ENCODE results near the gene RAE1. TPM values are rescaled to one million over a fixed set of nuclear protein-coding genes. Genes with fewer than 3 reads are reported as not detected.

Gene RAE1
- total RNA-seq, 1 donor from 2014 or later = 13.8 TPM

DNA sequence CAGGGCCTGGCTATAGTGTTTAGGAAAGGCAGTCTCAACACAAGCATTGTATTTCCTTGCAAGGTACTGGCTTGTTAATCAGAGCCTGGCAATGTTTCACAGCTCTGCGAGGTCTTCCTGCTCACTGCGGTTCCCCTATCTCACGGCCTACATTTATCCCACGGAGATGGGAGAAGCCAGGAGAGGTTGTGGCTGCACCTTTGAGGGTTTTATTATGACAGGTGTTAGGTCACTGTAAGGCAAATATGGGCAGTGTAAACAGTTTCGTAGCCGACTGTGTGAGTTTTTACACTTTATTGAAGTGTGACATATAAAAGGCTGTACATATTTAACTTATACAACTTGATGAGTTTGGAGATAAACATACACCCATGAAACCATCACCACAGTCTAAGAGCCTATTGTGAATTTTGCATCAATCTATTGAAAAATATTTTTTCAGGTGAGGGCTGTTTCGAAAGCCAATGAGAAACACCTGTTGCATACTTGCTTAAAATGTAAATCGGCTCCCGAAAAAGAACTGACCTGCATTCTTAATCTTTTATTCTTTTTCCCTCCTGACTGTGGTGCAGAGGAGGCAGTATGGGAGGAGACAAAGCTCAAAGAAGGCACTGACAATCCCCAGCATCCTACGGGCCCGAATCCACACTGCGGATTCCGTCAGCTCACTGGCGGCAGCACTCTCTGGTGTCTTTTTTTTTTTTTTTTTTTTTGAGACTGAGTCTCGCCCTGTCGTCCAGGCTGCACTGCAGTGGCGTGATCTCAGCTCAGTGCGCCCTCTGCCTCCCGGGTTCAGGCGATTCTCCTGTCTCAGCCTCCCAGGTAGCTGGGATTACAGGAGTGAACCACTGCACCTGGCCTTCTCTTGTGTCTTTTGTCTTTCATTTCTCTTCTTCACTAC, 32.6 kb downstream of the RAE1 start:
- intact Hi-C loops (cut with DNase I) = loop anchor here (10.0 kb wide), 1 partner anchor 821 kb away; no protein-coding TSS in a partner anchor
- DNase-seq (ENCODE audit: low spot score) = no peak

DNA sequence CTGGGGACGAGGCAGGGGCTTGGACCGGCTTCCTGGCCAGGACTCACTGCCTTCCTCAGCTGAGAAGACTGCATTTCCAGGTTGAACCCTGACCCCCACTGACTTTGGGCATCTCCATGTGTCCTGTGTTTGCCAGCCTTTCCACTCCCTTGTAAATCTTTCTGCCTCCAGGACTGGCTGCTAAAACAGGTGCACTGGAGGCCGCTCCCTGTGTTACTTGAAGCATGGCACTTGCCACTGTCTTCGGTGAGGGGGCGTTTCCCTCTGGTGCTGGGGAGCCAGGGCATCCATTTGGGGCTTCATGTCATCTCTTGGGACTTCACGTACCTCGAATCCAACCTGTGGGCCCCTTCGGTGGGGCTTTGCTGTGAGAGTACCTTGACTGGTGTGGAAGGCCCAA, 33.4 kb downstream of the RAE1 start:
- DNase-seq (ENCODE audit: low spot score) = peak; percentile 44
- intact Hi-C loops (cut with DNase I) = loop anchor here (10.0 kb wide), 1 partner anchor 820 kb away; no protein-coding TSS in a partner anchor

DNA sequence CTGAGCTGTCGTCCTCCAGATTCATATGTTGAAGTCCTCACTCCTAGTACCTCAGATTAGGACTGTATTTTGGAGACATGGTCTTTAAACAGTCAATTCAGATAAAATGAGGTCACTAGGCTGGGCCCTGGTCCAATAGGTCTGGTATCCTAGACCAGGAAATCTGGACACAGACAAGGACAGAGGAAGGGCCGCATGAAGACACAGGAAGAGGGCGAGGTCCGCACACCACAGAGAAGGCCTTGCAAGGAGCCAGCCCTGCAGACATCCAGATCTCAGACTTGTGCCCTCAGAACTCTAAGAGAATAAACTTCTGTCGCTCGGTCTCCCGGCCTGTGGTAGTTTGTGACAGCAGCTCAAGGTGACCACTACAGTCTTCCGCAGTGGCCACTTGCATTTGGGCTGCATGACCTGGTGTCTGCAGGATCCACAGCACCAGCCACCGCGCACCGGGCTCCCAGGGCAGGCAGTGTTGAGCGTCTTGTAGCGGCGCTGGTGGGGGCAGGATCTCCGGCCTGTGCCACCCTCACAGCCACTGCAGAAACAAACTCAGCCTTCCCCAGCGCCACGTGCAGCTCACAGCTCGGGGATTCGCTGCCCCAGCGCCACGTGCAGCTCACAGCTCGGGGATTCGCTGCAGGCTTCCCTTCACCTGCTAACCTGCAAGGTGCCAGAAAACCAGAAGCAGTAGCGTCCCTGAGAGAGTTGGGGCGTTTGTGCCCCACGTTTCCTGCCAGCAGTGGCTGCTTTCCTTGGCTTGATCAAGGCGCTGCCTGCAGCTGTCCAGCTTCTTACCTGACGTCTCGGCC, 34.1 kb downstream of the RAE1 start:
- DNase-seq (ENCODE audit: low spot score) = peak; percentile 70
- intact Hi-C loops (cut with DNase I) = loop anchor here (10.0 kb wide), 1 partner anchor 820 kb away; no protein-coding TSS in a partner anchor

DNA sequence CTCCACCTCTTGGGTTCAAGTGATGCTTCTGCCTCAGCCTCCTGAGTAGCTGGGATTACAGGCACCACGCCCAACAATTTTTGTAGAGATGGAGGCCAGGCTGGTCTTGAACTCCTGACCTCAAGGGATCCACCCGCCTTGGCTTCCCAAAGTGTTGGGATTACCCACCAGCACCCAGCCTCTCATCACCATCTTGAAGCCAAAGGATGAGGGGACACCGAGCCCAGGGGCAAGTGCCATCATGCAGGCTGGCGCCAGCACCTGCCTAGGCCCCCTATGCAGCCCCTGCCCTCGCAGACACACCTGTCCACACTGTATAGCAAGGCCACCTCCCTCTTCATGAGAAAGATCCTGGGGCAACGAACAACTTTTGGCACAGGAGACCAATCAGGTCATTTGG, 34.9 kb downstream of the RAE1 start:
- intact Hi-C loops (cut with DNase I) = loop anchor here (10.0 kb wide), 1 partner anchor 819 kb away; no protein-coding TSS in a partner anchor
- DNase-seq (ENCODE audit: low spot score) = no peak

DNA sequence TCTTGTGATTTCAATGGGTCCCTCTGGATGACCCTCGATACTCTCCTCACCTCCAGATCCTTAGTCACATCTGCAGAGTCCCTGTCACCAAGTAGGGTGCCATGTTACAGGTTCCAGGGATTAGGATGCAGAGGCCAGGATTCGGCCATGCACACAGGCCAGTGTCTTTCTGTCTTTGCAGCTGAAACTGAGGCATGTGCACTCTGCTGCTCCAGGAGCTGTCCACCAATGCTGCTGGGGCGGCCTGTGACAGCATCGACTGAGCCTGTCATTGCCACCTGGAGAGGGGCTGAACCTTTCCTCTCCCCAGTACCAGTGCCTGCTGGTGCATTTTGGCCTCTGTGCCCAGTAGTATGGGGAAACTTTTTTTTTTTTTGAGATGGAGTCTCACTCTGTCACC, 35.7 kb downstream of the RAE1 start:
- intact Hi-C loops (cut with DNase I) = loop anchor here (10.0 kb wide), 1 partner anchor 818 kb away; no protein-coding TSS in a partner anchor

DNA sequence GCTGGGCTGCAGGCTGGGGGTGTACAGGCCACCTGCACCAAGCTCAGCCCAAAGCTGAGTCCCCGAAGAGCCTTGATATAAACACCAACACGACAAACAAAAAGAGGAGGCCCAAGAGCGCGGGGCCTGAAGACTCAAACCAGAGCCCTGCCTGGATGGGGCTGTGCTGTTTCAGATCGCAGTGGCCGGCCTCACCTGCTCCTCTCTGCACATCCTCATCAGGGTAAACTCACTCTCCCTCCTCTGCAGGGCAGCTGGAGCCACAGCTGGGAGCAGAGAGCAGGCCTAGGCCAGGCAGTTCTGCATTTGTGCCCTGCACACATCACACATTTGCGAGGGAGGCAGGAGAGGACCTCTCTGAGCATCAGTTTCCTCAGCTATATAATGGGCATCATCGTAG, 36.4 kb downstream of the RAE1 start:
- intact Hi-C loops (cut with DNase I) = loop anchor here (10.0 kb wide), 1 partner anchor 817 kb away; no protein-coding TSS in a partner anchor
- DNase-seq (ENCODE audit: low spot score) = peak; percentile 70

More for the DNA sequence above, 35.7 kb downstream of the RAE1 start:
- DNase-seq (ENCODE audit: low spot score) = no peak

DNA sequence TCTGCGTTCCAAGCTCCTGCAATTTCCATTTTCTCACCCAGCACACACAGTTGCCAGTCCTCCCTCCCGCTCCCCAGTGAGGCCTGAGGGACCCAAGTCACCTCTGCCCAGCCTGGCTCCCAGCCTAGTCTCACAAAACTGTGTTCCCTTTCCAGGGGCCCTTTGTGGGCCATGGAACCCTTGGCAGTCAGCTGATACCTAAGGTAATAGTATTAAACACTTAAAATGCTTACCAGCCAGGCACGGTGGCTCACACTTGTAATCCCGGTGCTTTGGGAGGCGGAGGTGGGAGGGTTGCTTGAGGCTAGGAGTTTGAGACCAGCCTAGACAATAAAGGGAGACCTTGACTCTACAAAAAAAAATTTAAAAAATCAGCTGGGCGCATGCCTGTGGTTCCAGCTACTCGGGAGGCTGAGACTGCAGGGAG, 36.9 kb downstream of the RAE1 start:
- DNase-seq (ENCODE audit: low spot score) = no peak
- intact Hi-C loops (cut with DNase I) = loop anchor here (2.0 to 10.0 kb wide), 2 partner anchors 107 to 817 kb away; no protein-coding TSS in a partner anchor

DNA sequence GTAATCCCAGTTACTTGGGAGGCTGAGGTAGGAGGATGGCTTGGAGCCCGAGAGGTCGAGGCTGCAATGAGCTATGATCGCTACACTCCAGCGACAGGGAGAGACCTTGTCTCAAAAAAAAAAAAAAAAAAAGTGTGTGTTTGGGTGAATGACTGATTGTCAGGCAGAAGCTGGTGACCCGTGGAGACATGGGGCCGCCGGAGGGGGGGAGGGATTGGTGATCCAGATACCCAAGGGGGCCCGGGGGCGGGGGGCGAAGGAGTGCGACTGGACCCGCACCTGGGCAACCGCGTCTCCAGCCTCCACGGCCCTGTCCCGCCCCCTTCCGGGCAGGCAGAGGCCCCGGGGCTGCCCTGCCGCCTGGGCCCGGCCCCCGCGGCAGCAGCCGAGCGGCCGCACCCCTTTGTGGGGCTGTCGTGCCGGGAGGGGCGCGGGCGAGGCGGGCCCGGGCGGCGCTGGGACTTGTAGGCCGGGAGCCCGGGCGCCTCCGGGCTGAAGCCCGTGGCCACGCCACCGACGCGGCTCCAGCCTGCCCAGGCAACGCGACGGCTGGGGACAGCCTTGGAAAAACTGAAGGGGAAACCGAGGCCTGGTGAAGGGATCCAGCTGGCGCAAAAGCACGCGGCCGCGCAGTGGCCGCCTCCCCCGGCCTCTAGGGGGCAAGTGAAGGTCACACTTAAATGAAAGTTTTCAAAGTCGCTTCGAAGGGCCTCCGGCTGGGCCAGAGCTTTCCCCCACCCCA, 38.1 kb downstream of the RAE1 start:
- intact Hi-C loops (cut with DNase I) = loop anchor here (2.0 to 10.0 kb wide), 2 partner anchors 106 to 816 kb away; no protein-coding TSS in a partner anchor
- peak; percentile 88 for DNase-seq (ENCODE audit: low spot score)

DNA sequence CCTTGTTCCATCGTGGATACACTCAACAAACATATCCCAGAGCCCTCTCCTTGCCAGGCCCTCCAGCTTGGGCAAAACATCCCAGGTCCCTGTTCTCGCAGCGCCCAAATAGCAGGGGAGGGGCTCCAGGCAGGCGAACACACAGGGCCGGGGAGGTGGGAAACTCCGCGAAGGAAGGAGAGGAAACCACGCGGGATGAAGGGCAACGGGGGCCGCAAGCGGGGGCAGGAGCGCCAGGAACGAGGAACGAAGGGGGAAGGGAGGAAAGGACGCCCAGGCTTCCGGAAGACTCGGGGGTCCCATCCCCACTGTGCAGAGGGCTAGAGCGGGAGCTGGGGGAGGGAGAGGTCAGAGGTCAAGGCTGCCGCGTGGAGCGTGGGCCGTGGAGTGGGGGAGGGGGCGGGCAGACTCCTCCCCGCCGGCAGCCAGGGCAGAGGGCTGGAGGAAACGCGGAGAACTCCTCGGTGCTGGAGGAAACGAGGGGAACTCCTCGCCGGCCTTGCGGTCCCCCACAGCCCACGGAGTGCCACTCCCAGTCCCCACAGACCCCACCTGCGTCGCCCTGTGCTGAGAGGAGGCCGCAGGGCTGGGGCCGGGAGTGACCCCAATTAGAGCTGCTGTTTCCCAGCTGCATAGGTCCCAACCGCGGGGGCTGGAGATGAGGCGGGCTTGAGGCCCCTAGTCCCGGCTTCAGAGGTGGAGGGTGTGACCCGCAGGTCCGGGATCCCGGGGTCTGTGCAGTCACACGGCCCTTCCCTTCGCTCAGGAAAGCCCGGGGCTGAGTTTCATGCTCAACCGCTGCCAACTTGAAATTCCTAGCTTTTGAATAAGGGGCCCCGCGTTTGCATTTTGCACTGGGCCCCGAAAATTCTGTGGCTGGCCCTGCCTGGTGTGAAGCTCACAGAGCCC, 38.9 kb downstream of the RAE1 start:
- intact Hi-C loops (cut with DNase I) = loop anchor here (2.0 to 10.0 kb wide), 3 partner anchors 105 to 815 kb away; partner anchors contain the start of gene PMEPA1
- no peak for DNase-seq (ENCODE audit: low spot score)

DNA sequence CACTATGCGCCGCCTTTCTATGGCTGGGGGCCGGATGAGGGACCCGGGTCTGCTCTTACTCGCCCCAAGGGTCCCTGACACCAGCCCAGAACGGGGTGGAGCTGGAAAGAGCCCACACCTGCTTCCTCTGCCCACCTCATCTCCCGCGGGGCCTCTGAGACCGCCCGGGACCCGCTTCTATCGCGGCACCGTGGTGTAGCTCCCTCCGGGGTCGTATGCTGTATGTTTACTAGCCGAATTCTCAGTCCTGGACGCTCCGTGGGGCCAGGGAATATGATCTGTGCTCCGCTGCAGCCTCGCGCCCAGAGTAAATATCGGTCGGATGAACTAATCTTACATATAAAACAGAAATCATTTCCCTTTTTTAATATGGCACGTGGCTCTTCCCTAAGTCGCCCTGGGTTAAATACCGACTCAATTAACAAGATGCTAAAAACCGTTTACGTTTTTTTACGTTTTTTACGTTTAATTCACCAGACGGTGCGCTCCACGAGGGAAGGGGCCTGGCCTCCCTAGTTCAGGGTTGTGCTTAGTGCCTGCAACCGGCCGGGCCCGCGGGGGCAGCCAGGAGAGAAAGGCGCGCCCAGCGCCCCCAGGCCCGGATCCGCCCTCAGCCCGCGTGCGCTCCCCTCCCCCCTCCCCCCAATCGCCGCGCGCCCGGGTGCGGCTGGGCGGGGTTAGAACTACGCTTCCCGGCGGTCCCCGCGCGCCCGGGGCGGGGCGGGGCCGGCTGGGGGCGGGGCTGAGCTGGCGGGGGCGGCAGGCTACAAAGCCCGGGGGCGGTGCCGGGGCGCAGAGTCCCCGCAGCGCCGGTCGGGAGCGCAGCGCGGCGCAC, 39.8 kb downstream of the RAE1 start, which contains the start of gene RBM38:
Gene RBM38, plus strand, starts transcription at position 793 of the 835 bp plus-strand sequence. CDS start 186 bp downstream, outside the sequence.
- intact Hi-C loops (cut with DNase I) = loop anchor here (10.0 kb wide), 1 partner anchor 324 kb away; the partner anchor contains the start of gene PMEPA1
- peak; percentile 91 for DNase-seq (ENCODE audit: low spot score)

DNA sequence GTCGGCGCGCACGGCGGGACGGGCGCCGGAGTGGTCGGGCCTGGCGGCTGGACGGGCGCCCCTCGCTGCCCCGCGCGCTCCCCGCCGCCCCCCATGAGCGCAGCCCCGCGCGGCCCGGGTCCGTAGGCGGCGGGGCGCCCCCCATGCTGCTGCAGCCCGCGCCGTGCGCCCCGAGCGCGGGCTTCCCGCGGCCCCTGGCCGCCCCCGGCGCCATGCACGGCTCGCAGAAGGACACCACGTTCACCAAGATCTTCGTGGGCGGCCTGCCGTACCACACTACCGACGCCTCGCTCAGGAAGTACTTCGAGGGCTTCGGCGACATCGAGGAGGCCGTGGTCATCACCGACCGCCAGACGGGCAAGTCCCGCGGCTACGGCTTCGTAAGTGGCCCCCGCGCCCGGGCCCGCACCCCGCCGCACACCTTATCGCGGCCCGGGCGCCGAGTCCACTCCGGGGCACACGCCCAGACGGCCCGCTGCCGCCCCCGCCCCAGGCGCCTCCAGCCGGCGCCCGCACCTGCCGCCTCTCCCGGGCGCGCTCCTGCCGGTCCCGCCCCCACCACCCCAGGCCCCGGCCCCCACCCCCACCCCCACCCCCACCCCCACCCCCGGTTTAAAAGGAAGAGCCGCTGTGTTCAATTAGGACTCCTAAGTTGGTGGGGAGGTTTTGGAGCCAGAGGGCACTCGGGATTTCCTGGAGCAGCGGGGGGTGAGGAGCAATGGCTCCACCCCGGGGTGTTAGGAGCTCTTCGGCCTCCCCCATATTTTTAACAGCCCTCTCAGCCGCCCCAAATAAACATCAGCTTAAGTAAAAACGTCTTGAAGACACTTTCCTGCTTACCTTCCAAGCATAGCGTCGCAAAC, 40.6 kb downstream of the RAE1 start:
- intact Hi-C loops (cut with DNase I) = loop anchor here (1.0 to 10.0 kb wide), 3 partner anchors 49 to 323 kb away; partner anchors contain the start of gene PMEPA1
- no peak for DNase-seq (ENCODE audit: low spot score)

DNA sequence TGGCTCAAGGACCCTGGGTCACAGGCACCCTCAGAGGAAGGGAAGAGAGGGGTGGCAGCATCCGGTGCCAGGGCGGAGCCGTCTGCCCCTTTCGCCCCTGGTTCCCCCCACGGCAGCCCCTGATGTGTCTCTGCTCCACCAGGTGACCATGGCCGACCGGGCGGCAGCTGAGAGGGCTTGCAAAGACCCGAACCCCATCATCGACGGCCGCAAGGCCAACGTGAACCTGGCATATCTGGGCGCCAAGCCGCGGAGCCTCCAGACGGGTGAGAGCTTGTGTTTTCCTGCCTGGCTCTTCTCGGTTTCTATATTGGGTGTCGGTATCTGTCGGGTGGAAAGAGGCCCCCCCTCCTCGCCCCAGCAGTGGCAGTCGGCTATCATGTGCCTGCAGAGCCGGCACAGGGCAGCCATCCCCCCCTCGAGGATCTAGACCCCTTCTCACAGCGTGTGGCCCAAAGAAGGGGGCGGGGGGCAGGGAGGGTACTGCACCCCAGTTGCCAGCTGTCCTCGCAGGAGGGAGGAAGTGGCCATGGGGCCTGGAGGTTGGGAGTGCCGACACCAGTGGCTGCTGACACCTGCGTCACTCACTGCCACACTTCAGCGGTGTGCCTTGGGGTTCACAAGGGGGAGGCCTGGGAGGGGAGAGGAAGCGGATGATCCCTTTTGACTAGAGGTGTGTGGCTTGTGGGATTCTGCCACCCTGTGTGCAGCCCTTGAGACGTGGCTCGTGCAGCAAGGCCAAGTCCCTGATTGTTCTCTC, 41.6 kb downstream of the RAE1 start:
- intact Hi-C loops (cut with DNase I) = loop anchor here (1.0 to 10.0 kb wide), 3 partner anchors 48 to 322 kb away; partner anchors contain the start of gene PMEPA1
- peak; percentile 88 for DNase-seq (ENCODE audit: low spot score)

DNA sequence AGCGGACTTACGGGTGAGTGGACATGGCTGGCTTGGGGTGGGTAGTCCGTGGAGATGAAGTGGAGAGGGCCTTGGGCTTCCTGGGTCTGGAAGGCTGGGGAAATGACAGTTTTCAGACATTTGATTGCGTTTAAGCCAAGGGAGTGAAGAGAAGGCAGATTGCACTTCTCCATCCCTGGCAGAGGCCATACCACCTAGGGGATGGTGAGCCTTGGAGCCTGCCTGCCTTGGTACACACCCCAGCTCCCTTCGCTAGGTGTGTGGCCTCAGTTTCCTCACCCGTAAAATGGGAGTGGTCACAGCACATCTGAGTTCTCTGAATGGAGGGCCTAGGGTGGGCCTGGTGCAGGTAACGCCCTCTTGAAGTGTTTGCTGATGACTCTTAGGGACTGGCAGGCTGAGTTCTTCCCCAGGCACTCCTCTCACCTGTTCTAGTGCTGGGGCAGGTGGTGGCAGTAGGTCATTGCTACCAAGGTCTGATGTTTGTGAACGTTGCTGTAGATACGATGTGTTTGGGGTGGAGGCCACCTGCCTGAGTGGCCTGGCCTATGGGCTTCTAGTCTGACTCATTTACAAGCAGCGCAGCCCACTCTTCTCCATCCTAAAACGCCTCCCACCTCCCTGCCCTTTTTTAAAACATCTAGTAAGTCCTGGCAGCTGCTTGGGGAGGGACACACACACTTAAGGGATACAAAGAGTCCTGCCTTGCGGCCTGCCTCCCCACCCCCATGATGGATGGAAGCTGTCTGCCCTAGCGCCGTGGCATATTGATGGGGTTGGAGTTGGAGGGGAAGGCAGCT, 42.5 kb downstream of the RAE1 start:
- intact Hi-C loops (cut with DNase I) = loop anchor here (10.0 kb wide), 1 partner anchor 321 kb away; the partner anchor contains the start of gene PMEPA1

More for the DNA sequence above, 42.5 kb downstream of the RAE1 start:
- DNase-seq (ENCODE audit: low spot score) = no peak

All from cardiac septum (tissue), 1 donor.